A549 (cell line): ENCODE measurements around the gene PPM1M.

Experiments
- CEBPB ChIP-seq, 2 experiments: fragments of >200 bp in 1 of 2; sonication (Bioruptor Twin) in 1 of 2; formaldehyde crosslinking in 1 of 2; IDR thresholded peaks; 2 replicates each; pipeline ENCODE4 v1.6.1; 2012 to 2016
- CTCF ChIP-seq: fragments of >200 bp; sonication (Bioruptor Twin); formaldehyde crosslinking; IDR thresholded peaks from 3 replicates; pipeline ENCODE4 v1.5.1; 2016
- EP300 ChIP-seq, 2 experiments: fragments of >200 bp; sonication (Bioruptor Twin); formaldehyde crosslinking; IDR thresholded peaks; 2 replicates in 1 of 2; 3 replicates in 1 of 2; pipeline ENCODE4 v1.6.1; 2016 to 2017
- JUNB ChIP-seq: fragments of >200 bp; sonication (Bioruptor Twin); formaldehyde crosslinking; IDR thresholded peaks from 2 replicates; pipeline ENCODE4 v1.6.1; 2016
- KDM5A ChIP-seq: fragments of 200-600 bp; sonication (generic); IDR thresholded peaks from 2 replicates; pipeline ENCODE4 v1.6.1; 2016; ENCODE audit warnings: antibody characterized with exemption, mild to moderate bottlenecking
- MAFK ChIP-seq: fragments of 450-650 bp; IDR thresholded peaks from 2 replicates; pipeline ENCODE4 v1.6.1; 2014; ENCODE audit not compliant: partially characterized antibody
- MAX ChIP-seq: IDR thresholded peaks from 2 replicates; pipeline ENCODE4 v1.6.1; 2012
- POLR2A ChIP-seq: IDR thresholded peaks from 2 replicates; pipeline ENCODE4 v1.6.1; 2012; ENCODE audit warnings: mild to moderate bottlenecking, low read length
- RCOR1 ChIP-seq: fragments of 150-350 bp; IDR thresholded peaks from 2 replicates; pipeline ENCODE4 v1.6.1; 2014; ENCODE audit warnings: antibody characterized with exemption, low read length, low read depth
- SMC3 ChIP-seq: fragments of >200 bp; sonication (Bioruptor Twin); formaldehyde crosslinking; IDR thresholded peaks from 3 replicates; pipeline ENCODE4 v1.6.1; 2018; ENCODE audit warnings: inconsistent platforms
- SREBF2 ChIP-seq: fragments of 450-650 bp; IDR thresholded peaks from 2 replicates; pipeline ENCODE4 v1.6.1; 2014; ENCODE audit warnings: mild to moderate bottlenecking, moderate library complexity
- ZFP36 ChIP-seq: fragments of 450-650 bp; IDR thresholded peaks from 2 replicates; pipeline ENCODE4 v1.6.1; 2014; ENCODE audit warnings: borderline replicate concordance; ENCODE audit not compliant: partially characterized antibody
- TF ChIP-seq, protein P1 (sequence below): IDR thresholded peaks from 2 replicates; pipeline ENCODE4 v1.6.1; 2012

DNA sequence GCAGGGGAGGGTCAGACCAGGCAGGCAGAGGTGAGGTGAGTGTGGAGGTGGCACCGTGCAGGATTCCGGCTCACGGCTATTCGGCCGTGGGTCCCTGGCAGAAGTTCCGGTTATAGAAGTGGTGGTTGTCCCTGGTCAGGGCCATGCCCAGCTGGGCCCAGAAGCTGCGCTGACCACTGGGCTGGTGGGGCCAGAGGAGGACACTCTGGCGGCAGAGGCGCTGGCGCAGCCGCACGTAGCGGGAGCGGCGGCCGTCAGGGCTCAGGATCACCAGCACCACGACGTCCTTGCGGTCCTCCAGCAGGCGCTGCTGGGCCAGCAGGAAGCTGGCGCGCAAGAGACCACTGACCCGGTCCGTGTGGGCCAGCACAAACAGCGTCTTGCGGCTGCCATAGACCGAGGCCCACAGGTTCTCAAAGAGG, 24.4 kb upstream of the PPM1M start:
- TF ChIP-seq KDM5A (no peak), CTCF (no peak), POLR2A (no peak), RCOR1 (no peak), MAX (no peak), JUNB (no peak), ZFP36 (no peak), EP300 (IDR thresholded peaks at IDR 0.05) (no peak), CEBPB (IDR thresholded peaks at IDR 0.05) (no peak), MAFK (no peak), SREBF2 (no peak), SMC3 (no peak)
- TF ChIP-seq, protein P1, sequence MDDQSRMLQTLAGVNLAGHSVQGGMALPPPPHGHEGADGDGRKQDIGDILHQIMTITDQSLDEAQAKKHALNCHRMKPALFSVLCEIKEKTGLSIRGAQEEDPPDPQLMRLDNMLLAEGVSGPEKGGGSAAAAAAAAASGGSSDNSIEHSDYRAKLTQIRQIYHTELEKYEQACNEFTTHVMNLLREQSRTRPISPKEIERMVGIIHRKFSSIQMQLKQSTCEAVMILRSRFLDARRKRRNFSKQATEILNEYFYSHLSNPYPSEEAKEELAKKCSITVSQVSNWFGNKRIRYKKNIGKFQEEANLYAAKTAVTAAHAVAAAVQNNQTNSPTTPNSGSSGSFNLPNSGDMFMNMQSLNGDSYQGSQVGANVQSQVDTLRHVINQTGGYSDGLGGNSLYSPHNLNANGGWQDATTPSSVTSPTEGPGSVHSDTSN = no peak
